GM18526 (cell line): ENCODE data around the gene FHOD3.

Experiments used
- POLR2A ChIP-seq: IDR thresholded peaks from 3 replicates; pipeline ENCODE4 v1.6.1; 2011; ENCODE audit not compliant: insufficient read length; ENCODE audit errors: extremely low read depth

Gene FHOD3

GRCh38 chr18:36693931-36694620, 396.6 kb downstream of the FHOD3 start:
- TF ChIP-seq POLR2A: no peak

GRCh38 chr18:36695806-36696205, 398.3 kb downstream of the FHOD3 start:
- TF ChIP-seq POLR2A: no peak

DNA sequence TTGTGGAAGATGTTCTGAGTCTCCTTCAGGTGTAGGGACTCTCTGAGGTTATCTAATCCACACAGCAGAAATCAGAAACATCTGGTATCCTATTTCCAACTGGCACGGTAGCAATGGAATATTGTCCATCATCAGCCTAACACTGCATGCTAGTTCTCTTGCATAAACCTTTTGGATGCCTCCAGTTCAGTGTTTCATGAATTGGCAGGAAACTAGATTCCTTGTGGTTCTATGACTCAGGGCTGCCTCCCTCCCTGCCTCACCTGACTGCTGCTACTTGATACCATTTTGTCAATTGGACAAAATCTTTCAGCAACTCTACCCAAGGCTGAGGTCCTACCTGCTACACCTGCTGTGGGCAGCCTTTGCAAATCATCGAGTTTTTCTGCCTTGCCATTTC, 400.4 kb downstream of the FHOD3 start:
- TF ChIP-seq POLR2A: no peak

GRCh38 chr18:36700955-36701354, 403.4 kb downstream of the FHOD3 start:
- no peak for TF ChIP-seq POLR2A

DNA sequence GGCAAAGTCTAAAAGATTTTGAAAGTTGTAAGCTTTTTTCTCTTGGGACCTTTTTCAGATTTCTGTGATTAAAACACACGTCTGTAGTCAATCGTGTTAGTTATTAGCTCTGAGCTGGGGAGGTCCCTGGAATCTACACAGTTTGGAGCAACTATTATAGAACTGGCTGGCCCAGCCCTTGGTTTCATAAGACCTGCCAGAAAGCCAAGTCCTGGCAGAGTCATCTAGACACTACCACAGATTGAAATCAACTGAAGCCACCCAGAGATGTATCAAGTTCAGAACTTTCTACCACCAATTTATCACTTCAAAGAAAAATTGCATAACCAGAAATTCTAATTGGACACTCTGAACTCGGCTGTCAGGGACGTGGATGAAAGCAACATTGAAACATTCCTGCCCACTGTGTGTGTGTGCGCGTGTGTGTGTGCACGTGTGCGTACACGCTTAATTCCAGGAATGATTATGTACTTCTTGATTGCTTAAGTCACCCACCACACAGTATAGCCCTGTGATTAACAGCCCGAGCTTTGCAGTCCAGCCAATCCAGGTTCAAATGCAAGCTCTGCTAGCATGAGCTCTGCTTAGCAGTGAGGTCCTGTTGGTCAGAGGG, 405.0 kb downstream of the FHOD3 start:
- no peak for TF ChIP-seq POLR2A

GRCh38 chr18:36704156-36704555, 406.6 kb downstream of the FHOD3 start:
- TF ChIP-seq POLR2A: no peak

DNA sequence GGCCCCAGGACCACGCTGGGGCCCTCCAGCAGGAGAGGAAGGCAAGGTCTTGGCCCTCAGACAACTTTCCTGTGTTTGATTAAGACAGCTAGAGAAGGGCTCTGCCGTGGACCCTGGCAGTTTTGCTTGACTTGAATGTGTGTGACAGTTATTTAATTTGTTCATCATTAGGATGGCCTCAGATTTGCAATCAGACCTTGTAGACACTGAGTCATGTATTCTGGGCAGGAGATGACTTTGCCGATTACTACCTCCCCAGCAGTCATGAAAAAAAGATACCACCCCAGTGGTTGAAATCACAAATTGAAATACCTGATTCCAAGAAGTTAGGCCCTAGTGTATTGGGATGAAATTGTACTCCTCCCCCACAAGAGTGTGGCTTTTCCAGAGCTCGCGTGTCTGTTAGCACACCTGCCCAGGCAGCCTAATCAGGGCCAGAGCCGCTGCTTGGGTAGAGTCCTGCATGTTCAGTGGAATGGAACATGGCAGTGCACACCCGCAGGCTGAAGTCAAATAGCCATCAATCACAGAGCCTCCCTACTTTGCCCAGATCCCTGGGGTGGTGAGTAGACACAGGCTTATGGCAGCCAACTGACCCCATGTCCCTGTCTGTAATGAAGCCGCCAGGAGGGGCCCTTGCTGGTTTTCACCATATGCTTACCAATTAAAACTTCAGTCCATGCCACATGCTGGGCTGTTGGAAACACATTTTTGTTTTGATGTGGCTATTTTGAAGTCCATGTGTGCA, 408.8 kb downstream of the FHOD3 start:
- TF ChIP-seq POLR2A: no peak

DNA sequence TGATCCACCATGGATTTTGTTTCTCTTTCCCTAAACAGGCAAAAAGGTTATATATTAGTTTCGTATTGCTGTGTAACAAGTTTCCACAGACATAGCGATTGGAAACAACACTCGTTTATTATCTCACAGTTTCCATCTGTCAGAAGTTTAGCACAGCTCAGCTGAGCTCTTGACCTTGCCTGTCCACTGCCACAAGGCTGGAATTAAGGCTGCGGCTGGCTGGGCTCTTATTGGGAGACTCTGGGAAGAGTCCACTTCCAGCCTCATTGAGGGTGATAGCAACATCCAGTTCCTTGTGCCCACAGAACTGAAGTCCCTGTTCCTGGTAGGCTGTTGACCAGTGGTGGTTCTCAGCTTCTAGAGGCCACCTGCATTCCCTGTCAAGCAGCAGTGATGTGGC, 410.9 kb downstream of the FHOD3 start:
- no peak for TF ChIP-seq POLR2A

- TF ChIP-seq POLR2A: no peak
Measured at GRCh38 chr18:36709315-36709714, 411.8 kb downstream of the FHOD3 start.

- no peak for TF ChIP-seq POLR2A
Measured at GRCh38 chr18:36711014-36711725, 413.7 kb downstream of the FHOD3 start.

DNA sequence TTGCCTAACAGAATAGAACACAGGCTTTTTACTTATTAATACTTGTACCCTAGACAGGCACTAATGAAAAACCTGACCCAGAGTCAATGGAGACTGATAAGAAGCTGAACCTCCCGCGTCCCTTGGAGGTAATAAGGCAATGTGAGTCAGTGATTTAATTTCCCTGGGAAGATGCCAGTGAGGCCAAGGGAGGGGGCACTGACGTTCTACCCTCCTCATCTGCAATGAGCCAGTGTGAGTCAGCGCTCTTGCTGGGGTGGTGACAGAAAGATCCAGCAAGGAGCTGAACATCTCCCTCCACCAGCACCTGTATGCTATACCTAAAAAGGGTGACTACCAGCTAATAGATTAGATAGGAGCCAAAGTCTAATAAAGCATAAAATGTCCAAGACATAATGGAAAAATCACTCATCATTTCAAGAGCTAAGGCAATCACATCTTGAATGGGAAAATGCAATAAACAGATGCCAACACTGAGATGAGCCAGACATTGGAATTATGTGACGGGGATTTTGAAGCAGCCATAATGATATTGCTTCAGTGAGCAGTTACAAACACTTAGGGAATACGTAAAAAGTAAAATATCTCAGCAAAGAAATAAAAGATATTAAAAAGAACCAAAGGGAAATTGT, 414.4 kb downstream of the FHOD3 start:
- TF ChIP-seq POLR2A: no peak

DNA sequence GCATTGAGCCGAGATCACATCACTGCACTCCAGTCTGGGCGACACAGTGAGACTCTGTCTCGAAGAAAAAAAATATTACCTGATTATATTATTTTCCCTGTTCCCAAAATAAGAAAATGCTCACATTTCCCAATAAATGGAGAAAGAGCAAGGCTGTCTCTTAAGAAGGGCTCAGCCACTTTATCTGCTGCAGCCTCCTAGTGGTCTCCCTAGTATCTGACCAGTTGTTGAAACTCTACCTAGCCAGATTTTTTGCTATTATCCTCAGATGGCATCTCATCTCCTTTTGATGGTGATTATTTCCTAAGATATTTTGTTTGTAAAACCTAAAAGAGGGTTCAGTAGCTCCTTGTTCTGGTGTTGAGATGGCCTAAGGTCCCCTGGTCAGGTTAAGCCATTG, 417.0 kb downstream of the FHOD3 start:
- TF ChIP-seq POLR2A: no peak

DNA sequence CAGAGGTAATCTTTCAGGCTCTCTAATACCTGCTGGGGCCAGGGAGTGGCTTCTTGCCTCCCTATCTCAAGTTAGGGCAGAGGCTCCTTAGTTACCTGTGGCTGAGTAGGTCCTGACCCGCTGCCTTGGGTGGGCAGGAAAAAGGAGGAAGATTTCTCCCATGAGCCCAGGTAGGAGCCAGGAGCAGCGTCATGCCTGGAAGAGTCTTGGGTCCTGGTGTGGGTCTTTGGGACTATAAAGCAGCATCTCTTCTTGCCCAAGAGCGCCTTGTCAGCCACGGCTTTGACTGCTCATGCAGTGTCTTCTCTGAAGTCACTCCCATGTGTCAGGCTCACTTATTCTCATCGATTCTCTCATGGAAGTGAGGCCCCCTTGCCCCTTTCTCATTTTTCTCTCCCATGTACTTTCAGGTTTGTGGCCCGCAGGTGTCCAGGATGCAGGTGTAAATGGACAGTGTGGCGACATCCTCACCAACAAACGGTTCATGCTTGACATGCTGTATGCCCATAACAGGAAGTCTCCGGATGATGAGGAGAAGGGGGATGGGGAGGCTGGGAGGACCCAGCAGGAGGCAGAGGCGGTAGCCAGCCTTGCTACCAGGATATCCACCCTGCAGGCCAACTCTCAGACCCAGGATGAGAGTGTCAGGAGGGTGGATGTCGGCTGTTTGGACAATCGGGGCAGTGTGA, 420.1 kb downstream of the FHOD3 start:
- no peak for TF ChIP-seq POLR2A

DNA sequence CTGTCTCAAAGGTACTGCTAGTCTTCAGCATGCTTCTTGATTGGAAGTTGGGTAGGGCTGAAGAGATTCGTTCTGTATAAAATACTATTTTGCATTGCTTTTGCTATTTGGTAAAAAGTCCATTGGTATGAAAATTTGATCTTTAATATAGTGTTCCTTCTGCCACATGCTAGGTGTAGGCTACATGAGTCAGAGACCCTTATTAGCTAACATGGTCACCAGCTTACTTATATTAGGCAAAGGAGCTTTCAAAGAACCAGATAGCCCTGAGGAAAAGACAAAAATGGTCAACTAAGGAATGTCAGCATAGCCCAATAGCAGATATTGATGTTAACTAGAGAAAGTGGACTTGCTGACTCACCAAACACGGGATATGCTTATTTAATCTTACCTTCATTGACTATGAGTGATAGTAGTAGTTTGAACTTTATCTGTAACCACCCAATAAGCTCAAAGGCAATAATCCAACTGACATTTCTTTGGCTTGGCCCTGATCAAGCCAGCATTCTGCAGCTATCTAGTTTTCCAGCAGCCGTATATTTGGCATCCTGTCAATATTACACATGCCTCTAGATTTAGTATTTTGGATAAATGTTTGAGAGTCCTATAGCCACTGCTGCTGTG, 421.3 kb downstream of the FHOD3 start:
- TF ChIP-seq POLR2A: no peak
